ENCODE data around the gene RAP1A.

GRCh38 chr1:111734856-111735255 lies 115.3 kb downstream of the RAP1A start:
- TF ChIP-seq CTCF (IDR thresholded peaks at IDR 0.05; ENCODE audit: borderline replicate concordance, extremely low read depth, low read length, poor library complexity, severe bottlenecking) (no peak), EZH2 (IDR thresholded peaks at IDR 0.05; ENCODE audit: borderline replicate concordance, low read depth, low read length, severe bottlenecking) (no peak)

Data from DND-41 (cell line).